Astrocyte (in vitro differentiated cells and primary cell): Measurements from ENCODE around the gene TMX4.

ENCODE experiments used
- EZH2 ChIP-seq: IDR thresholded peaks from 2 replicates; pipeline ENCODE4 v1.6.1; 2012; ENCODE audit warnings: mild to moderate bottlenecking, low read length, inconsistent platforms; ENCODE audit not compliant: insufficient read depth
- TF ChIP-seq, protein P1 (sequence below): IDR thresholded peaks from 2 replicates; pipeline ENCODE4 v1.5.1; 2011; ENCODE audit warnings: low read depth, mild to moderate bottlenecking, inconsistent platforms, low read length, moderate library complexity; ENCODE audit not compliant: insufficient read depth

DNA sequence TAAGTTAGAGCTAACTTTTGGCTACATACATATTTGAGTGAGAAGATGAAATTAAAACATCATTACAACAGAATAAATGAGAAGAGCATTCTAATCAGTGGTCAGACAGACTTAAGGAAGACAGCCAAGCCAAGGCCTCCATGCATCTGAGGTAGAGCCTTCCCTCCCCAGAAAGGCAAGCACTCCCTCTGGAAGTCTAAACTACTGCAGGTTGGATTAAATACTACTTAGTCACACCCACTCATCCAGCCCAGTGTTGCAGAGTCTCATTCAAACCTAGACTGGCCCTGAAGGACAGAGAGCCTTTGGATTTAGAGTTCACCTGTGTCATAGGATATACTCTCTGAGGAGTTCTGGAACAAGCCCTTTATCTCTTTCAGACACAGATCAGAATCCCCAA, 29.2 kb downstream of the TMX4 start:
- TF ChIP-seq, protein P1, sequence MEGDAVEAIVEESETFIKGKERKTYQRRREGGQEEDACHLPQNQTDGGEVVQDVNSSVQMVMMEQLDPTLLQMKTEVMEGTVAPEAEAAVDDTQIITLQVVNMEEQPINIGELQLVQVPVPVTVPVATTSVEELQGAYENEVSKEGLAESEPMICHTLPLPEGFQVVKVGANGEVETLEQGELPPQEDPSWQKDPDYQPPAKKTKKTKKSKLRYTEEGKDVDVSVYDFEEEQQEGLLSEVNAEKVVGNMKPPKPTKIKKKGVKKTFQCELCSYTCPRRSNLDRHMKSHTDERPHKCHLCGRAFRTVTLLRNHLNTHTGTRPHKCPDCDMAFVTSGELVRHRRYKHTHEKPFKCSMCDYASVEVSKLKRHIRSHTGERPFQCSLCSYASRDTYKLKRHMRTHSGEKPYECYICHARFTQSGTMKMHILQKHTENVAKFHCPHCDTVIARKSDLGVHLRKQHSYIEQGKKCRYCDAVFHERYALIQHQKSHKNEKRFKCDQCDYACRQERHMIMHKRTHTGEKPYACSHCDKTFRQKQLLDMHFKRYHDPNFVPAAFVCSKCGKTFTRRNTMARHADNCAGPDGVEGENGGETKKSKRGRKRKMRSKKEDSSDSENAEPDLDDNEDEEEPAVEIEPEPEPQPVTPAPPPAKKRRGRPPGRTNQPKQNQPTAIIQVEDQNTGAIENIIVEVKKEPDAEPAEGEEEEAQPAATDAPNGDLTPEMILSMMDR: no peak
- TF ChIP-seq EZH2: no peak
